Measurements from ENCODE around the gene NFKBIL1.

The NFKBIL1 gene

GRCh38 chr6:31535538-31536324 lies 11.7 kb upstream of the NFKBIL1 start:
- no peak for DNase-seq

DNA sequence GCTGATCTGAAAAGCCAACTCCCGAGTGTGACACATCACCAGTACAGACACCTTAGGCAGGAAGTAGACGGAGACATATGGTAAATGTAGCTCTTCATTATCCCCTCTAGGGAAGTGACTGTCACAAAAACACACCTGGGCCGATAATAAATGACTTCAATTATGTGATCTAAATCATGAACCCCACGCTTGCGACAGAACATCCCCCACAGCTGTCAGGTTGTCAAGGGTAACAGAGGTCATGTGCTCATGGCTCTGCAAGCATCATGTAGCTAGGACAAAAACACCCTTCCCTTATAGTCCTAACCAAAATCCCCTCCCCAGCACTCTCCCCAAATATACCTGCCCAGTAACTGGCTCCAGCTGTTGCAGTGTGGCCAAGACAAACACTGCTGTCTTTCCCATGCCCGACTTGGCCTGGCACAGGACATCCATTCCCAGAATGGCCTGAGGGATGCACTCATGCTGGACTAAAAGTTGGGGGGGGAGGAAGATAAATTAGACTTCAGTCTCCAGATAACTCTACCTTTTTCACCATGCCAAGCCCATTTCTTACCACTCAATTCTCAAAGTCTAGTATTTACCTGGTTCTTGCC lies 8.5 kb upstream of the NFKBIL1 start:
- DNase-seq: no peak

- no peak for DNase-seq
These were observed 6.8 kb upstream of the NFKBIL1 start for GRCh38 chr6:31540640-31541039.

DNA sequence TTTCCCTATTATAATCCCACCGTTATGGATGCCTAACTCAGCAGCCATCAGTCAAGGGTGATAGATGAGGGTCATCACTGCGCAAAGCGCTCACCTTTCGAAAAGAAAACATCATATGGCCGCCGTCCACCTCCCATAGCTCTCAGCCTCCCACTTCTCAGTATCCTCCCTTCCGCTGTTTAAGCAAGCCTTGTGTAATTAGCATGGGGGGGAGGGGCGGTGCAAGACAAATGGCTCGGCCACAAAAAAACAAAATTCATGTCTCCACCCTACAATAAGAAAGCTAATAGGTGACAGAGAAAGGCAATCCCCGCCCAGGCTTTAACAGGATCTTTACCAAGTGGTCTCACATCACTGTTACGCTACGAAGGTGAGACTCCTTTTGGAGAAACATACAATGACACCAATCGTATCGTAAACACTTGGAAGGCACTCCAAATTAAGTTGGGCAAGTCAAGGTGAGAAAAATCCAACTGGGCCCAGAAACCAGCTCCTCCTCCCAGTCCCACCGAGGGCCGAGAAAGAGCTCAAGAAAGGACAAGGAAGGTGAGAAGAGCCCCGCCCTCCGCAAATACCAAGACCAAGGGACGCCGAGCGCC lies 6.2 kb upstream of the NFKBIL1 start:
- DNase-seq: peak; percentile 62

GRCh38 chr6:31541658-31542521 lies 5.5 kb upstream of the NFKBIL1 start, which contains the start of gene DDX39B:
Gene DDX39B, minus strand, starts transcription at chr6:31542003. Its CDS starts 1,471 bp downstream, at chr6:31540532.
- DNase-seq: peak; percentile 90

DNA sequence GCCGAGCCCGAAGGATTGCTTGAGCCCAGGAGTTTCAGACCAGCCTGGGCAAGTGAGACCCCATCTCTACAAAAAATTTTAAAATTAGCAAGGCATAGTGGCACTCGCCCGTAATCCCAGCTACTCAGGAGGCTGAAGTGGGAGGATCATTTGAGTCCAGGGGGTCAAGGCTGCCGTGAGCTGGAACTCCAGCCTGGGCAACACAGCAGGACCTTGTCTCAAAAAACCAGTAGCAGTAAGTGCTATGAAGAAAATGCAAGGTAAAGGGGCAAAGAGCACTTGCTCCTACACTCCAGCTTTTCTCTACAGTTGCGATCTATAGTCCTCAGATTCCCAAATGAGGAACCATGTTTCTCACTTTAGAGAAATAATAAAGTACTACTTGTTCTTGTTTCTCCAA lies 3.8 kb upstream of the NFKBIL1 start:
- DNase-seq: no peak

GRCh38 chr6:31544676-31545075 lies 2.7 kb upstream of the NFKBIL1 start:
- DNase-seq: no peak

GRCh38 chr6:31545291-31545690 lies 2.1 kb upstream of the NFKBIL1 start:
- DNase-seq: no peak

DNA sequence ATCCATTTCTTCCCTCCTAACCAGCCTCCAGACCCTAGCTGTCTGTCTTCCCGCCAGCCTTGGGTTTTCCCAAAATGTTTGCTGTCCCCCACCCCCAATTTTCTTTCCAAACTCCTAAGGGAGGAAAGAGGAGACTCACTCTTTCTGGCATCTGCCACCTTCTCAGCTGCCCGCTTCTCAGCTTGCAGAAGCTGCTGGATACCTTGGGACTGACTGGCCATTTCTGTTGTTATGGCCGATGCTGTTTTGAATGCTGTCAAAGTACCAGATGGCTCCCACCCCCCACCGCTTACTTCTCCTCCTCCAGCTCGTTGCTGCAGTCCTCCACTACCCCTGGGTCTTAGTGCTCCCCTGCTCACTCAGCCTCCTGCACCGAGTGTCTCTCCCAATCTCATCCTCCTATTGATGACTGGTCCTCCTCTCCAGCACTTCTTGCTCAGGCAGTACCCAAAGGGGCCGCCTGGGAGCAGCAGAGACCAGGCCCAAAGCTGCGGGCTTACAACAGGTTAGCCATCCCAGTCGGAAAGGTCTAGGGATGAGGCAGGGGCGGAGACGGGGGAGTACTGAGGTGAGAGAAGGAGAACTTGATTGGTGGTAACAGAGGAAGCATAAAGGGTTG lies 960 bp upstream of the NFKBIL1 start, which contains the start of gene ATP6V1G2:
TSS of gene ATP6V1G2 (minus strand) at position 270 of the 619 bp plus-strand sequence. CDS start at position 221, 49 bp downstream.
- DNase-seq: peak; percentile 77

DNA sequence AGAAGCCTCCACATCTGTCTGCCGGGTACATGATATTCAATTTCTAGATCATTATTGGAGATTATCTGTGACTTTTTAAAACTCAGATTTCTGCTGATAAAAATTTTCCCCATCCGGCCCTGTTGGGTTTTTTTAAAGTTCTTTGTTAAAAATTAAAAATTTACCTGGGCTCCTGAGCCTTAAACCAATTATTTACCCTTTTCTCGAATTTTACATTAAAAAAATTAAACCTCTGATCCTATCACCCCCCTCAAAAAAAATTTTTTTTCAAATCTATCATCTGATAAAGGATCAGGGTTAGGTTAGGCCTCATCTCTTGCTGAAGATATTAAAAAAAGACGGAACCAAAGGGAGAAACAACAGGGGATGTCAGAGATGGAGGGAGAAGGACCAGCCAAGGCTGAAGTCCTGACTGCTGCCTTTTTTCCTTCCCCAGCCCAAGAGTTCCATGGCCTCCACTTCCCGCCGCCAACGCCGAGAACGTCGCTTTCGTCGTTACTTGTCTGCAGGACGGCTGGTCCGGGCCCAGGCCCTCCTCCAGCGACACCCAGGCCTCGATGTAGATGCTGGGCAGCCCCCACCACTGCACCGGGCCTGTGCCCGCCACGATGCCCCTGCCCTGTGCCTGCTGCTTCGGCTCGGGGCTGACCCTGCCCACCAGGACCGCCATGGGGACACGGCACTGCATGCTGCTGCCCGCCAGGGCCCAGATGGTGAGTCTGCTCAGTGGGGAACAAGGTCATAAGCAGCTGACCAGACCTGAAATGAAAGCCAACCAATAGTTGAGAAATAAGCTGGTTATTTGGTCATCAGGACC lies 527 bp downstream of the NFKBIL1 start:
- no peak for DNase-seq

GRCh38 chr6:31548544-31548873 lies 1.1 kb downstream of the NFKBIL1 start:
- DNase-seq: no peak

DNA sequence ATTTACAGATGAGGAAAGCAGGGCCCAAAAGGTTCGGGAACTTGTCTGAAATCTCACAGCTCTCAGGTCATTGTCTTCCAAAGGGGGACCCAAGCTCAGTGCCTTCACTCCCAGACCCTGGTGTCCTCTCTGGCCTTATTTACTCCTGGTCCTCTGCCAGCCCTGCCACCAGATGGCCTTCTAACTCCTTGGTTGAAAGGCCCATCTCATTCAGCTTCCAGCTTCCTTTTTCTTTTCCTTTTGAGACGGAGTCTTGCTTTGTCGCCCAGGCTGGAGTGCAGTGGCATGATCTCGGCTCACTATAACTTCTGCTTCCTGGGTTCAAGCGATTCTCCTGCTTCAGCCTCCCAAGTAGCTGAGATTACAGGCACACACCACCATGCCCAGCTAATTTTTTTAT lies 4.0 kb downstream of the NFKBIL1 start:
- peak; percentile 56 for DNase-seq

- no peak for DNase-seq
These were observed 8.9 kb downstream of the NFKBIL1 start for GRCh38 chr6:31556307-31556706.

DNA sequence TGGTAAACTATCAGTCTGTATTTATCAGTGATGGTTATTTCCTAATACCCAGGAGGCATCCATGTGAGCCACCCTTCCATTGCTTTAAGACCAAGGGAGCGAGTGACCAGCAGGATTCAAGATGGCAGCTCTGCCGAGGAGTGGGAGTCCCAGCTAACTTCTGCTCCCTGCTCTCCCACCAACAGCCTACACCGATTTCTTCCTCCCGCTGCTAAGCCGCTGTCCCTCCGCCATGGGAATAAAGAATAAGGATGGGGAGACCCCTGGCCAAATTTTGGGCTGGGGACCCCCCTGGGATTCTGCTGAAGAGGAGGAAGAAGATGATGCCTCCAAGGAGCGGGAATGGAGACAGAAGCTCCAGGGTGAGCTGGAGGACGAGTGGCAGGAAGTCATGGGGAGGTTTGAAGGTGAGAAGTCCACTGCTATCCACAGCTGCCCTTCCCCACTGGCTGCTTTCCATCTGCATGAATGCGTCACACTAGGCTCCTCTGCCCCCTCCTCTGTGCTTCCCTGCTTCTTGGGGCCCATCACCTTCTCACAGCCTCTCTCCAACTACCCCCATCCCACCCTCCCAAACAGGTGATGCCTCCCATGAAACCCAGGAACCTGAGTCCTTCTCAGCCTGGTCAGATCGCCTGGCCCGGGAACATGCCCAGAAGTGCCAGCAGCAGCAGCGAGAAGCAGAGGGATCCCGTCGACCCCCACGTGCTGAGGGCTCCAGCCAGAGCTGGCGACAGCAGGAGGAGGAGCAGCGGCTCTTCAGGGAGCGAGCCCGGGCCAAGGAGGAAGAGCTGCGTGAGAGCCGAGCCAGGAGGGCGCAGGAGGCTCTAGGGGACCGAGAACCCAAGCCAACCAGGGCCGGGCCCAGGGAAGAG lies 10.3 kb downstream of the NFKBIL1 start:
- no peak for DNase-seq

GRCh38 chr6:31558318-31558625 lies 10.9 kb downstream of the NFKBIL1 start:
- no peak for DNase-seq

GRCh38 chr6:31558631-31559500 lies 11.5 kb downstream of the NFKBIL1 start:
- peak; percentile 58 for DNase-seq

- DNase-seq: no peak
These were observed 12.2 kb downstream of the NFKBIL1 start for GRCh38 chr6:31559606-31559957.

DNA sequence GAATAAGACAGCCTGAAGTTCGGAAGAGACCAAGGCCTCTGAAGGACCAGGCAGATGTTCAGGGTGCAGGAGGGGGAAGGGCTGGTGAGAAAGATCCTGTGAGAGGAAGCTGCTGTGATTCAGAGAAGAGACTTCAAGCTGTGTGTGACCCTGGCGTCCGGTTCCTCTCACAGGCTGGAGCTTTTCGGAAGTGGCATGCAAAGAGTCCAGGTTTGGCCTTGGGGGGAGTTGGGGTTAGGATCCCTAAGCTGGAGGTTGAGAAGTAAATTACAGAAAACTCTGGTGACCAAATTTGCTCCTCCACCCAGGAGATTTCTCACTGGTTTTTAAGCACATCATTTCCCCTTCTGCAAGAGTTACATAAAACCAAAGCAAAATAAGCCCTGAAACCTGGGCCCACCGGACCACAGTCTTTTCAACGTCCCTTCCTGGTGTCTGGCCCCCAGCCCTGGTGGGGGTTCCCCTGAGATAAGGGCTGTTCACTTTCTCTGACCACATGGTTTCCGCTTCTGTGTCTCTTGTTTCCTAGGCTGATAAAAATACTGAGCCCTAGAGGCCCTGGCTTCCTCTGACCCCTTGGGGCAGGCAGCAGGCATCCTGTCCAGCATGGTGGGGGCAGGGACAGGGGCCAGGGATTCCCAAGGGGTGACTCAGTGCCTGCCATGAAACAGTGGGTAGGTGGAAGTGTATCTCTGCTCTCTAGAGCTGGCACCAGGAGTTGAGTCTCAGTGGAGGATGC lies 12.7 kb downstream of the NFKBIL1 start:
- DNase-seq: peak; percentile 41

- no peak for DNase-seq
These were observed 13.3 kb downstream of the NFKBIL1 start for GRCh38 chr6:31560697-31561058.

All from activated effector memory CD4-positive, alpha-beta T cell treated with Interleukin-2 at 50 U/mL for 16 hours (primary cell).